ENCODE measurements around the gene SLC25A36.
A peak's percentile ranks its signal among the peaks of the same experiment; 100 is the strongest.
"Not testable (repeated sequence)": the region's sequence is repeated elsewhere in the genome, so short reads cannot be mapped to it uniquely, and the experiment has no call there.

The SLC25A36 gene

GRCh38 chr3:140933109-140933508 lies 8.5 kb upstream of the SLC25A36 start:
- DNase-seq: no peak

GRCh38 chr3:140933552-140933951 lies 8.1 kb upstream of the SLC25A36 start:
- no peak for DNase-seq

- not testable (repeated sequence) for DNase-seq
These were observed 2.3 kb upstream of the SLC25A36 start for GRCh38 chr3:140939305-140939704.

GRCh38 chr3:140941090-140941433 lies 574 bp upstream of the SLC25A36 start:
- no peak for DNase-seq

GRCh38 chr3:140942221-140943104 lies 827 bp downstream of the SLC25A36 start:
- peak; percentile 21 for DNase-seq

GRCh38 chr3:140943781-140944552 lies 2.3 kb downstream of the SLC25A36 start:
- no peak for DNase-seq

- DNase-seq: no peak
These were observed 7.0 kb downstream of the SLC25A36 start for GRCh38 chr3:140948460-140949249.

- DNase-seq: no peak
These were observed 8.5 kb downstream of the SLC25A36 start for GRCh38 chr3:140950144-140950543.

- no peak for DNase-seq
These were observed 9.2 kb downstream of the SLC25A36 start for GRCh38 chr3:140950863-140951262.

- not testable (repeated sequence) for DNase-seq
These were observed 10.1 kb downstream of the SLC25A36 start for GRCh38 chr3:140951750-140952149.

GRCh38 chr3:140953028-140953960 lies 11.7 kb downstream of the SLC25A36 start:
- no peak for DNase-seq

GRCh38 chr3:140954576-140954975 lies 12.9 kb downstream of the SLC25A36 start:
- DNase-seq: no peak

- DNase-seq: no peak
These were observed 14.0 kb downstream of the SLC25A36 start for GRCh38 chr3:140955645-140956044.

- DNase-seq: no peak
These were observed 14.6 kb downstream of the SLC25A36 start for GRCh38 chr3:140956058-140956835.

GRCh38 chr3:140972833-140973232 lies 31.2 kb downstream of the SLC25A36 start:
- DNase-seq: no peak

GRCh38 chr3:140974900-140975299 lies 33.3 kb downstream of the SLC25A36 start:
- no peak for DNase-seq

- no peak for DNase-seq
These were observed 39.0 kb downstream of the SLC25A36 start for GRCh38 chr3:140980663-140981062.

GRCh38 chr3:140987792-140988191 lies 46.2 kb downstream of the SLC25A36 start:
- not testable (repeated sequence) for DNase-seq

- no peak for DNase-seq
These were observed 52.7 kb downstream of the SLC25A36 start for GRCh38 chr3:140994316-140994715.

- DNase-seq: not testable (repeated sequence)
These were observed 53.2 kb downstream of the SLC25A36 start for GRCh38 chr3:140994861-140995260.

- DNase-seq: no peak
These were observed 54.2 kb downstream of the SLC25A36 start for GRCh38 chr3:140995881-140996280.
